Heart left ventricle (tissue), 16 donors: ENCODE results near the gene ITPK1. TPM values are rescaled to one million over a fixed set of nuclear protein-coding genes. Genes with fewer than 3 reads are reported as not detected.

ENCODE experiments used
- ATAC-seq, 4 donors: fragments of 200-7000 bp; cut with Tn5 transposase; one replicate each; pipeline ENCODE4 v1.9.1; 2020 to 2022; ENCODE audit warnings: moderate library complexity in 4 of 4, mild to moderate bottlenecking in 3 of 4, moderate number of reproducible peaks in 1 of 4
- DNase-seq, 5 donors: peaks; one replicate each; pipeline ENCODE4 v3.0.0-alpha.2; 2020
- H3K27ac ChIP-seq, 12 donors: fragments of 200-600 bp; sonication (generic) in 4 of 12; one replicate each; pipeline versions ENCODE4 v1.5.0 to v1.8.0; 2016 to 2022; ENCODE audit warnings: mild to moderate bottlenecking in 2 of 12
- H3K27me3 ChIP-seq, 9 donors: fragments of 200-600 bp; sonication (generic) in 2 of 9; one replicate each; pipeline versions ENCODE4 v1.5.1 to v1.8.0; 2016 to 2022; ENCODE audit warnings: mild to moderate bottlenecking in 3 of 9
- H3K36me3 ChIP-seq, 9 donors: fragments of 200-600 bp; sonication (generic) in 2 of 9; one replicate each; pipeline versions ENCODE4 v1.5.0 to v1.8.0; 2018 to 2022; ENCODE audit warnings: mild to moderate bottlenecking in 2 of 9
- H3K4me1 ChIP-seq, 12 donors: fragments of 200-600 bp; sonication (generic) in 4 of 12; one replicate each; pipeline versions ENCODE4 v1.5.0 to v1.8.0; 2016 to 2022; ENCODE audit warnings: mild to moderate bottlenecking in 3 of 12
- H3K4me3 ChIP-seq, 12 donors: fragments of 200-600 bp; sonication (generic) in 4 of 12; one replicate each; pipeline versions ENCODE4 v1.5.0 to v1.8.0; 2017 to 2022; ENCODE audit warnings: mild to moderate bottlenecking in 9 of 12, moderate library complexity in 4 of 12
- H3K9me3 ChIP-seq, 12 donors: fragments of 200-600 bp; sonication (generic) in 4 of 12; one replicate each; pipeline versions ENCODE4 v1.5.0 to v1.8.0; 2016 to 2022; ENCODE audit warnings: mild to moderate bottlenecking in 1 of 12
- CTCF ChIP-seq, 12 donors: fragments of 200-600 bp; sonication (generic) in 4 of 12; IDR thresholded peaks; one replicate each; pipeline versions ENCODE4 v1.5.0 to v1.8.0; 2018 to 2022; ENCODE audit warnings: antibody characterized with exemption in 12 of 12, mild to moderate bottlenecking in 5 of 12
- POLR2A ChIP-seq, 2 donors: fragments of 450-650 bp; IDR thresholded peaks; one replicate each; pipeline ENCODE4 v1.6.1; 2017; ENCODE audit warnings: antibody characterized with exemption in 2 of 2, mild to moderate bottlenecking in 2 of 2, moderate library complexity in 2 of 2
- whole genome bisulfite sequencing, 4 donors: extraction: QIAGEN DNeasy Blood & Tissue Kit in 2 of 4; methylation state at CpG; one replicate each; pipeline versions ENCODE4 v1.1.5 to v1.1.7; 2013 to 2018; 5-methylcytosine and 5-hydroxymethylcytosine counted together
- intact Hi-C, 10 donors: fragments of 100-400 bp; cut with DNase I; formaldehyde crosslinking; loops; one replicate each; pipeline versions ENCODE4 v1.11.1 to v1.14.2; 2022
- polyA plus RNA-seq, 2 donors: library from polyadenylated mRNA; stranded (reverse); fragments of 200-250 nt; gene quantifications; one replicate each; pipeline ENCODE4 v1.2.3, GENCODE V29; 2013
- total RNA-seq, 9 donors: library from RNA; depleted of rRNA in 2 of 9; stranded (reverse); fragments of >200 nt in 2 of 9; fragmentation: NEBNext Ultra II Directional in 3 of 9; extraction: Animal tissue kit (Norgen Biotek cat#: 25700) in 3 of 9; gene quantifications; one replicate each; pipeline versions ENCODE4 v1.1.0 to v1.2.4, GENCODE V29; 2016 to 2023
- donor health status: ischemic (EF 13 %, LVEDD 7.1; RV severe dilation, severe dysfunction).
- donor health status: healthy with polysubstance abuse.
- donor health status: DM: no; HTN: yes; CAD: no.
- donor health status: DM: no; HTN: no; CAD: no.
- donor health status: ischemic (EF 25% LVEDD 6.9; RV normal size, moderate dysfunction).
- donor health status: ischemic (EF 25% LVEDD 5.7; RV mildly dilated, moderate dysfunction).
- donor health status: healthy.
- donor health status: DM: yes; HTN: yes; CAD: no.
- donor health status: ischemic (EF 35%, LVEDD 5.7; RV mildly dilated, moderate dysfunction).
- donor health status: nonischemic (EF 11% LVEDD 7.7; RV severe dilation, severe dysfunction).
- donor health status: DM: yes; HTN: yes; CAD: no.
- donor health status: PGD.
- donor health status: ischemic (EF 29% LVEDD 5.4; RV normal size, mild dysfunction).
- donor health status: nonischemic (EF 23%, LVEDD 6.1; RV moderate dilation, normal function).

ITPK1 gene
- total and polyA plus RNA-seq, 11 donors = 44.5 to 158 (median 91.0) TPM

- TF ChIP-seq POLR2A (IDR thresholded peaks at IDR 0.05) = no peak
- no peak for TF ChIP-seq CTCF (IDR thresholded peaks at IDR 0.05)
- DNase-seq (no peak), ATAC-seq (peak in 2 of 4 donors; percentile 7 to 14)
- intact Hi-C loops = no loop called here
- Histone ChIP-seq H3K27me3 (no peaks in the 10 kb centered on the region), H3K36me3 (peaks cover 0 to 47% (median 19%) of the 10 kb centered on the region in 9 donors), H3K4me1 (peaks cover 0 to 6% (median 0%) of the 10 kb centered on the region in 12 donors), H3K27ac (no peak overlapping the region), H3K9me3 (no peaks in the 10 kb centered on the region), H3K4me3 (no peak overlapping the region)
- WGBS, 4 donors = 66 to 75% (median 72%) methylated on average over 8 to 9 of the region's 9 CpGs
These were observed 177.4 kb downstream of the ITPK1 start for GRCh38 chr14:92938235-92938875.

GRCh38 chr14:92937051-92937937 is 178.4 kb downstream of the ITPK1 start:
- ATAC-seq (no peak), DNase-seq (no peak)
- Histone ChIP-seq H3K27me3 (no peaks in the 10 kb centered on the region), H3K27ac (no peak overlapping the region), H3K4me3 (no peak overlapping the region), H3K4me1 (peaks cover 0 to 6% (median 0%) of the 10 kb centered on the region in 12 donors), H3K9me3 (no peaks in the 10 kb centered on the region), H3K36me3 (peaks cover 0 to 36% (median 9%) of the 10 kb centered on the region in 9 donors)
- WGBS, 4 donors = 90 to 95% (median 93%) methylated on average over 12 to 16 of the region's 16 CpGs
- intact Hi-C loops = no loop called here
- no peak for TF ChIP-seq POLR2A (IDR thresholded peaks at IDR 0.05)
- TF ChIP-seq CTCF (IDR thresholded peaks at IDR 0.05) = no peak

GRCh38 chr14:92936085-92936484 is 179.6 kb downstream of the ITPK1 start:
- H3K36me3 ChIP-seq = peaks cover 0 to 26% (median 4%) of the 10 kb centered on the region in 9 donors
- ATAC-seq (no peak), DNase-seq (peak in 1 of 5 donors; percentile 27)
- intact Hi-C loops = no loop called here
- TF ChIP-seq POLR2A (IDR thresholded peaks at IDR 0.05) = no peak
- no peak for TF ChIP-seq CTCF (IDR thresholded peaks at IDR 0.05)
- H3K27me3 ChIP-seq = no peaks in the 10 kb centered on the region
- peaks cover 0 to 6% (median 0%) of the 10 kb centered on the region in 12 donors for H3K4me1 ChIP-seq
- H3K27ac ChIP-seq = no peak overlapping the region
- no peak overlapping the region for H3K4me3 ChIP-seq
- WGBS, 4 donors = 88 to 94% (median 91%) methylated on average over 5 to 11 of the region's 11 CpGs
- no peaks in the 10 kb centered on the region for H3K9me3 ChIP-seq

- Histone ChIP-seq H3K4me3 (no peak overlapping the region), H3K9me3 (no peaks in the 10 kb centered on the region), H3K27ac (no peak overlapping the region), H3K4me1 (peaks cover 0 to 6% (median 0%) of the 10 kb centered on the region in 12 donors), H3K36me3 (peaks cover 0 to 24% (median 4%) of the 10 kb centered on the region in 9 donors), H3K27me3 (no peaks in the 10 kb centered on the region)
- intact Hi-C loops = no loop called here
- DNase-seq (peak in 1 of 5 donors; percentile 22), ATAC-seq (no peak)
- 86 to 95% (median 94%) methylated on average over 8 to 11 of the region's 11 CpGs for WGBS, 4 donors
- TF ChIP-seq CTCF (IDR thresholded peaks at IDR 0.05) (no peak), POLR2A (IDR thresholded peaks at IDR 0.05) (no peak)
These were observed 180.3 kb downstream of the ITPK1 start for GRCh38 chr14:92935446-92935845.
